ENCODE measurements around the gene SNAI3.

The SNAI3 gene

DNA sequence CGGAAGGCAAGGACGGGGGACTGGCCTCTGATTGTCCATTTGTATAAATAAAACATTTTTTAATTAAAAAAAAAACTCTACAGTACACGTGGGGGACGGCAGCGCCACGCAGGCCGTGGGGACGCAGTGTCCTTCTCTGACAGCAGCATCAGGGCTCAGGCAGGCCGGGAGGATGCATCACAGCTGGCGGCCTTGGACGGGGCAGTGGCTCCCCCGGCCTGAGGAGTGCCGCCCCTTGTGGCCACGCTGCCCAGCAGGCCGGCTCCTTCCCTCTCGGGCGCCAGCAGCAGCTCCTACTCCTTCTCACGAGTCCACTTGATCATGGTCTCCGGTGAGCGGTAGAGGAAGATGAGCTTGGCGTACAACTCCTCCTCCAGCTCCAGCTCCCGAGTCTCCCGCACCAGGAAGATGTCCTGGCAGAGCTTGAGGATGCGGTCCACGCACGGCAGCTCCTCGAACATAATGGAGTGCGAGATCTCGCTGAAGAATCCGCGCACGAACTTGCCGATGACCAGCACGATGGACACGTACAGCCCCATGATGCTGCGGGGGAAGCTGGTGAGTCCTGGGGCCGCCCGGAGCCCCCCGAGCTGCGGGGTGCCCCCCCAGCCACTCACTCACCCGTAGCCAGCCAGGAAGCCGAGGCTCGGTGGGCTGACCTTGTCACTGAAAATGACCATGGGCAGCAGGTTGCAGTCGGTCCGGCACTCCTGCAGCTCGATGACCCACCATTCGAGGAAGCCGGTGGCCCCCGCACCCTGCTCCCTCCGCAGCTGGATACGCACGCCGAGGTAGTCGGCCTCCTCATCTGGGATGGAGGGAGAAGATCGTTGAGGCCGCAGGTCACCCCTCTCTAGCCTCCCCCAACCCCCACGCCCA, 29.2 kb upstream of the SNAI3 start:
- H3K4me3 Mint-ChIP-seq = no peak overlapping the region
- TF ChIP-seq CTCF (IDR thresholded peaks at IDR 0.05; ENCODE audit: unreplicated experiment in 3 of 3) = no peak
- no peaks in the 10 kb centered on the region for H3K4me1 Mint-ChIP-seq
- no peaks in the 10 kb centered on the region for H3K27me3 Mint-ChIP-seq (ENCODE audit: low read depth)
- no peaks in the 10 kb centered on the region for H3K9me3 Mint-ChIP-seq
- H3K36me3 Mint-ChIP-seq (ENCODE audit: low read depth) = peaks cover 5% of the 10 kb centered on the region
- H3K27ac Mint-ChIP-seq = no peak overlapping the region

- no peaks in the 10 kb centered on the region for H3K4me1 Mint-ChIP-seq
- no peak for TF ChIP-seq CTCF (IDR thresholded peaks at IDR 0.05; ENCODE audit: unreplicated experiment in 3 of 3)
- no peak overlapping the region for H3K4me3 Mint-ChIP-seq
- H3K27ac Mint-ChIP-seq = no peak overlapping the region
- H3K27me3 Mint-ChIP-seq (ENCODE audit: low read depth) = no peaks in the 10 kb centered on the region
- H3K9me3 Mint-ChIP-seq = no peaks in the 10 kb centered on the region
- H3K36me3 Mint-ChIP-seq (ENCODE audit: low read depth) = peaks cover 5% of the 10 kb centered on the region
Observed at GRCh38 chr16:88714420-88715302, 28.4 kb upstream of the SNAI3 start.

DNA sequence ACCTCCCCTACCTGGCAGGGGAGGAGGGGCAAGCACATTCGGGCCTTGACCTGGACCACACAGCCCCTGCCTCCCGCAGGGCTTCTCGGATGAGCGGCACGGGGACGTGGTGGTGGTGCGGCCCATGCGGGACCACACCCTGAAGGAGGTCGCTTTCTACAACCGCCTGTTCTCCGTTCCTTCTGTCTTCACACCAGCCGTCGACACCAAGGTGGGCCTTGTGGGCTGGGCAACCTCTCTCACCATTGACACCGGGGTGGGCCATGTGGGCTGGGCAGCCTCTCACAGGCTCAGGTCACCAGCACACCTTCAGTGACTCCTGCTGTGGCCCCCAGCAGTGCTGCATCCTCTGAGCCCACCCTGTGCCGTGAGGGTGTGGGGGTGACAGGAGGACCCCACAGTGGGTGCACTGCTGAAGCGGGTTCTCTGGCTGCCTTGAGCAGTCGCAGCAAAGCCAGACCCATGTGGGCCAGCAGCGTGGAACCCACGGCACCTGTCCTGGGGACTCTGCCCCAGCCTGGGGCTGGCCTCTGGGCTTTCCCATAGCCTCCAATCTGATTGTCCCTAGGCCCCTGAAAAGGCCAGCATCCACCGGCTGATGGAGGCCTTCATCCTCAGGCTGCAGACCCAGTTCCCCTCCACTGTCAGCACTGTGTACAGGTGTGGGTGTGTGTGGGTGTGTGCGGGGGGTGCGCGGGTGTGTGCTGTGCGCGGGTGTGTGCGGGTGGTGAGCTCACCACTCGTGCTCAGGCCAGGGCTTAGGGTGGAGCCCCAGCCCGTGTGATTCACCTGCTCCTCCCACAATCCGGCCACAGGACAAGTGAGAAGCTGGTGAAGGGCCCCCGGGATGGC, 27.5 kb upstream of the SNAI3 start:
- no peaks in the 10 kb centered on the region for H3K4me1 Mint-ChIP-seq
- no peak overlapping the region for H3K27ac Mint-ChIP-seq
- H3K36me3 Mint-ChIP-seq (ENCODE audit: low read depth) = peaks cover 5% of the 10 kb centered on the region

DNA sequence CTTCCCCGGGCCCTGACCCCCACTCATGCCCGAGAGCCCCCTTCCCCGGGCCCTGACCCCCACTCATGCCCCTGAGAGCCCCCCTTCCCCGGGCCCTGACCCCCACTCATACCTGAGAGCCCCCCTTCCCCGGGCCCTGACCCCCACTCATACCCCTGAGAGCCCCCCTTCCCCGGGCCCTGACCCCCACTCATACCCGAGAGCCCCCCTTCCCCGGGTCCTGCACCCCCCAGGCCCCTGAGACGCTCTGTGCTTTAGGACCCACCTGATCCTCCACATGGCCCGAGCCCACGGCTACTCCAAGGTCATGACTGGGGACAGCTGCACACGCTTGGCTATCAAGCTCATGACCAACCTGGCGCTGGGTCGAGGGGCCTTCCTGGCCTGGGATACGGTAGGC, 26.7 kb upstream of the SNAI3 start:
- TF ChIP-seq CTCF (IDR thresholded peaks at IDR 0.05; ENCODE audit: unreplicated experiment in 3 of 3) = no peak
- Mint-ChIP-seq H3K27ac (no peak overlapping the region), H3K4me3 (no peak overlapping the region), H3K36me3 (ENCODE audit: low read depth) (peaks cover 5% of the 10 kb centered on the region), H3K27me3 (ENCODE audit: low read depth) (no peaks in the 10 kb centered on the region), H3K9me3 (no peaks in the 10 kb centered on the region), H3K4me1 (no peaks in the 10 kb centered on the region)

More for the DNA sequence above, 27.5 kb upstream of the SNAI3 start:
- Mint-ChIP-seq H3K4me3 (no peak overlapping the region), H3K27me3 (ENCODE audit: low read depth) (no peaks in the 10 kb centered on the region), H3K9me3 (no peaks in the 10 kb centered on the region)
- TF ChIP-seq CTCF (IDR thresholded peaks at IDR 0.05; ENCODE audit: unreplicated experiment in 3 of 3) = no peak

DNA sequence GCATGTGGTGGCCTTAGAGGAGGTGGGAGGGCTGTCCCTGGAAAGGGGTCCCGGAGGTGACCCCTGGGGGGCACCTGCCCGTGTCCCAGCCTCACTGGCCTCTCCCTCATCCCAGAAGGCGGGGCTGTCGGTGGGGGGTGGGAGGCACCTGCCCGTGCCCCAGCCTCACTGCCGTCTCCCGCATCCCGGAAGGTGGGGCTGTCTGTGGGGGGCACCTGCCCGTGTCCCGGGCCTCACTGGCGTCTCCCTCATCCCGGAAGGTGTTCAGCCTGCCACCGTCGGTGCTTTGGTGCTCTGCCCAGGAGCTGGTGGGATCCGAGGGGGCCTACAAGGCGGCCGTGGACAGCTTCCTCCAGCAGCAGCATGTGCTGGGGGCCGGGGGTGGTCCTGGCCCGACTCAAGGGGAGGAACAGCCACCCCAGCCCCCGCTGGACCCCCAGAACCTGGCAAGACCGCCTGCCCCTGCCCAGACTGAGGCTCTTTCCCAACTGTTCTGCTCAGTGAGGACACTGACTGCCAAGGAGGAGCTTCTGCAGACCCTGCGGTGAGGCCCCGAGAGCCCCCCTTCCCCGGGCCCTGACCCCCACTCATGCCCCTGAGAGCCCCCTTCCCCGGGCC, 26.2 kb upstream of the SNAI3 start:
- peaks cover 5% of the 10 kb centered on the region for H3K36me3 Mint-ChIP-seq (ENCODE audit: low read depth)
- no peak for TF ChIP-seq CTCF (IDR thresholded peaks at IDR 0.05; ENCODE audit: unreplicated experiment in 3 of 3)
- no peaks in the 10 kb centered on the region for H3K9me3 Mint-ChIP-seq
- H3K4me3 Mint-ChIP-seq = no peak overlapping the region
- H3K27ac Mint-ChIP-seq = no peak overlapping the region
- H3K27me3 Mint-ChIP-seq (ENCODE audit: low read depth) = no peaks in the 10 kb centered on the region
- peaks cover 2% of the 10 kb centered on the region for H3K4me1 Mint-ChIP-seq
